Stimulated activated CD8-positive, alpha-beta memory T cell treated with anti-CD3 and anti-CD28 coated beads, Interleukin-15, amount 100 ng/mL, for 24 hours (primary cell): ENCODE data around the gene SCAI.
"Not testable (repeated sequence)": the region's sequence is repeated elsewhere in the genome, so short reads cannot be mapped to it uniquely, and the experiment has no call there.

Experiments
- DNase-seq: peaks from one replicate; pipeline ENCODE4 v3.0.0-alpha.2; 2020; ENCODE audit warnings: low read depth

Gene SCAI

GRCh38 chr9:124947727-124948391 lies 195.5 kb downstream of the SCAI start:
- no peak for DNase-seq

- DNase-seq, result no peak
These were observed 197.2 kb downstream of the SCAI start for GRCh38 chr9:124946167-124946566.

- peak; percentile 26 for DNase-seq
These were observed 201.4 kb downstream of the SCAI start for GRCh38 chr9:124941679-124942561.

- DNase-seq, result peak; percentile 81
These were observed 202.2 kb downstream of the SCAI start, which contains the start of gene GOLGA1 for GRCh38 chr9:124940894-124941678. Gene GOLGA1 (minus strand): TSS chr9:124941083. CDS start chr9:124938711, 2,372 bp downstream.

- no peak for DNase-seq
These were observed 202.8 kb downstream of the SCAI start for GRCh38 chr9:124940521-124940893.

GRCh38 chr9:124939944-124940343 lies 203.4 kb downstream of the SCAI start:
- DNase-seq, result no peak

GRCh38 chr9:124934290-124934689 lies 209.0 kb downstream of the SCAI start:
- DNase-seq, result no peak

- no peak for DNase-seq
These were observed 211.0 kb downstream of the SCAI start for GRCh38 chr9:124932333-124932732.

- DNase-seq, result no peak
These were observed 213.9 kb downstream of the SCAI start for GRCh38 chr9:124929464-124929863.

- no peak for DNase-seq
These were observed 215.2 kb downstream of the SCAI start for GRCh38 chr9:124928116-124928515.

GRCh38 chr9:124920394-124920793 lies 222.9 kb downstream of the SCAI start:
- not testable (repeated sequence) for DNase-seq

GRCh38 chr9:124914753-124915405 lies 228.4 kb downstream of the SCAI start:
- no peak for DNase-seq

GRCh38 chr9:124913378-124913777 lies 229.9 kb downstream of the SCAI start:
- no peak for DNase-seq

GRCh38 chr9:124911766-124912165 lies 231.6 kb downstream of the SCAI start:
- no peak for DNase-seq

GRCh38 chr9:124908098-124908497 lies 235.2 kb downstream of the SCAI start:
- DNase-seq, result no peak

GRCh38 chr9:124906966-124907365 lies 236.4 kb downstream of the SCAI start:
- DNase-seq, result no peak

- no peak for DNase-seq
These were observed 243.5 kb downstream of the SCAI start for GRCh38 chr9:124899845-124900244.

GRCh38 chr9:124897570-124898460 lies 245.5 kb downstream of the SCAI start:
- DNase-seq, result no peak

GRCh38 chr9:124894741-124895170 lies 248.6 kb downstream of the SCAI start:
- no peak for DNase-seq

GRCh38 chr9:124894035-124894740 lies 249.1 kb downstream of the SCAI start:
- DNase-seq, result no peak
